Prostate gland (tissue), 2 donors: Measurements from ENCODE around the gene PRKCG. TPM values are rescaled to one million over a fixed set of nuclear protein-coding genes. Genes with fewer than 3 reads are reported as not detected.

ENCODE experiments used
- DNase-seq: peaks from one replicate; pipeline ENCODE4 v3.0.0-alpha.2; 2019; ENCODE audit warnings: low spot score
- H3K27ac ChIP-seq, 2 donors: fragments of 200-600 bp; sonication (generic); 2 replicates each; pipeline ENCODE4 v1.5.1; 2017 to 2019
- H3K27me3 ChIP-seq: fragments of 200-600 bp; sonication (generic); replicated peaks from 2 replicates; pipeline ENCODE4 v1.5.1; 2019; ENCODE audit not compliant: insufficient read depth
- H3K36me3 ChIP-seq, 2 donors: fragments of 200-600 bp; sonication (generic); 1 replicate in 1 of 2; 2 replicates in 1 of 2; pipeline versions ENCODE4 v1.5.1 to v1.8.1; 2017 to 2019
- H3K4me1 ChIP-seq: fragments of 200-600 bp; sonication (generic); replicated peaks from 2 replicates; pipeline ENCODE4 v1.5.1; 2019
- H3K4me3 ChIP-seq, 2 donors: fragments of 200-600 bp; sonication (generic); 2 replicates each; pipeline ENCODE4 v1.5.1; 2017 to 2019
- H3K9me3 ChIP-seq: fragments of 200-600 bp; sonication (generic); 2 replicates; pipeline ENCODE4 v1.5.1; 2017
- CTCF ChIP-seq, 4 experiments: fragments of 200-600 bp in 2 of 4; fragments of 450-650 bp in 2 of 4; sonication (generic) in 2 of 4; IDR thresholded peaks; 1 replicate in 3 of 4; 2 replicates in 1 of 4; pipeline ENCODE4 v1.5.1; 2016 to 2019; ENCODE audit warnings: antibody characterized with exemption in 4 of 4, mild to moderate bottlenecking in 2 of 4, moderate library complexity in 2 of 4
- POLR2A ChIP-seq: fragments of 450-650 bp; IDR thresholded peaks from one replicate; pipeline ENCODE4 v1.6.1; 2016; ENCODE audit warnings: antibody characterized with exemption, mild to moderate bottlenecking
- POLR2AphosphoS5 ChIP-seq: sonication (generic); formaldehyde crosslinking; IDR thresholded peaks from one replicate; pipeline ENCODE4 v1.6.1; 2017; ENCODE audit warnings: antibody characterized with exemption
- WGBS: methylation state at CpG from one replicate; pipeline ENCODE4 v1.1.5; 2018; 5-methylcytosine and 5-hydroxymethylcytosine counted together
- intact Hi-C: fragments of 100-400 bp; cut with DNase I; formaldehyde crosslinking; loops from one replicate; pipeline ENCODE4 v1.14.2; 2022
- total RNA-seq, 2 donors: library from RNA; depleted of rRNA; stranded (reverse); fragments of >200 nt; gene quantifications; one replicate each; pipeline ENCODE4 v1.1.0, GENCODE V29; 2016

The PRKCG gene
- total RNA-seq, 2 donors from 2014 or later = 0.97 TPM; not detected in 1

GRCh38 chr19:53910170-53910518, 28.1 kb downstream of the PRKCG start:
- H3K9me3 ChIP-seq = no peaks in the 10 kb centered on the region
- DNase-seq = no peak
- no peaks in the 10 kb centered on the region for H3K36me3 ChIP-seq
- H3K4me3 ChIP-seq = no peak overlapping the region
- no peak overlapping the region for H3K27ac ChIP-seq
- TF ChIP-seq POLR2A (no peak), CTCF (IDR thresholded peaks at IDR 0.05) (no peak), POLR2AphosphoS5 (no peak)
- peaks cover 40% of the 10 kb centered on the region for H3K27me3 ChIP-seq
- WGBS = under 1% methylated on average over 13 of the region's 13 CpGs
- intact Hi-C loops = no loop called here
- H3K4me1 ChIP-seq = peaks cover 2% of the 10 kb centered on the region

- DNase-seq = no peak
- no peak overlapping the region for H3K27ac ChIP-seq
- TF ChIP-seq POLR2AphosphoS5 (no peak), CTCF (IDR thresholded peaks at IDR 0.05) (no peak), POLR2A (no peak)
- intact Hi-C loops = no loop called here
- peaks cover 2% of the 10 kb centered on the region for H3K4me1 ChIP-seq
- peaks cover 25% of the 10 kb centered on the region for H3K27me3 ChIP-seq
- H3K9me3 ChIP-seq = no peaks in the 10 kb centered on the region
- H3K36me3 ChIP-seq = no peaks in the 10 kb centered on the region
- H3K4me3 ChIP-seq = no peak overlapping the region
- 79% methylated on average over 18 of the region's 18 CpGs for WGBS
These were observed 30.7 kb downstream of the PRKCG start for GRCh38 chr19:53912653-53913052.

GRCh38 chr19:53915000-53915399, 33.0 kb downstream of the PRKCG start:
- Histone ChIP-seq H3K27me3 (peaks cover 14% of the 10 kb centered on the region), H3K36me3 (no peaks in the 10 kb centered on the region), H3K4me1 (no peaks in the 10 kb centered on the region), H3K9me3 (no peaks in the 10 kb centered on the region), H3K27ac (no peak overlapping the region), H3K4me3 (no peak overlapping the region)
- TF ChIP-seq POLR2AphosphoS5 (no peak), CTCF (IDR thresholded peaks at IDR 0.05) (no peak), POLR2A (no peak)
- no peak for DNase-seq
- intact Hi-C loops = no loop called here
- WGBS = 56% methylated on average over 8 of the region's 8 CpGs

GRCh38 chr19:53916004-53916403, 34.0 kb downstream of the PRKCG start:
- H3K27ac ChIP-seq = no peak overlapping the region
- no peaks in the 10 kb centered on the region for H3K4me1 ChIP-seq
- 74% methylated on average over 6 of the region's 6 CpGs for WGBS
- peaks cover 11% of the 10 kb centered on the region for H3K27me3 ChIP-seq
- no peak overlapping the region for H3K4me3 ChIP-seq
- TF ChIP-seq CTCF (IDR thresholded peaks at IDR 0.05) (no peak), POLR2AphosphoS5 (no peak), POLR2A (no peak)
- DNase-seq = no peak
- H3K36me3 ChIP-seq = no peaks in the 10 kb centered on the region
- intact Hi-C loops = no loop called here
- H3K9me3 ChIP-seq = no peaks in the 10 kb centered on the region

GRCh38 chr19:53917356-53917755, 35.4 kb downstream of the PRKCG start:
- no peak overlapping the region for H3K4me3 ChIP-seq
- WGBS = 89% methylated on average over 7 of the region's 7 CpGs
- H3K27ac ChIP-seq = no peak overlapping the region
- TF ChIP-seq CTCF (IDR thresholded peaks at IDR 0.05) (no peak), POLR2A (no peak), POLR2AphosphoS5 (no peak)
- no peaks in the 10 kb centered on the region for H3K4me1 ChIP-seq
- H3K36me3 ChIP-seq = no peaks in the 10 kb centered on the region
- DNase-seq = no peak
- H3K27me3 ChIP-seq = peaks cover 6% of the 10 kb centered on the region
- intact Hi-C loops = no loop called here
- H3K9me3 ChIP-seq = no peaks in the 10 kb centered on the region
